GM12864 (cell line): ENCODE data around the gene STK10.

Source experiments
- DNase-seq: peaks from one replicate; pipeline ENCODE4 v3.0.0-alpha.2; 2011; ENCODE audit warnings: low read depth
- H3K4me3 ChIP-seq: 2 replicates; pipeline ENCODE4 v1.5.1; 2011; ENCODE audit warnings: mild to moderate bottlenecking, low read depth, low read length, control low read depth
- TF ChIP-seq, protein P1 (sequence below): IDR thresholded peaks from 2 replicates; pipeline ENCODE4 v1.5.1; 2011; ENCODE audit warnings: low read depth, mild to moderate bottlenecking, moderate library complexity, low read length, control low read depth, inconsistent platforms; ENCODE audit errors: missing control alignments

STK10 gene

DNA sequence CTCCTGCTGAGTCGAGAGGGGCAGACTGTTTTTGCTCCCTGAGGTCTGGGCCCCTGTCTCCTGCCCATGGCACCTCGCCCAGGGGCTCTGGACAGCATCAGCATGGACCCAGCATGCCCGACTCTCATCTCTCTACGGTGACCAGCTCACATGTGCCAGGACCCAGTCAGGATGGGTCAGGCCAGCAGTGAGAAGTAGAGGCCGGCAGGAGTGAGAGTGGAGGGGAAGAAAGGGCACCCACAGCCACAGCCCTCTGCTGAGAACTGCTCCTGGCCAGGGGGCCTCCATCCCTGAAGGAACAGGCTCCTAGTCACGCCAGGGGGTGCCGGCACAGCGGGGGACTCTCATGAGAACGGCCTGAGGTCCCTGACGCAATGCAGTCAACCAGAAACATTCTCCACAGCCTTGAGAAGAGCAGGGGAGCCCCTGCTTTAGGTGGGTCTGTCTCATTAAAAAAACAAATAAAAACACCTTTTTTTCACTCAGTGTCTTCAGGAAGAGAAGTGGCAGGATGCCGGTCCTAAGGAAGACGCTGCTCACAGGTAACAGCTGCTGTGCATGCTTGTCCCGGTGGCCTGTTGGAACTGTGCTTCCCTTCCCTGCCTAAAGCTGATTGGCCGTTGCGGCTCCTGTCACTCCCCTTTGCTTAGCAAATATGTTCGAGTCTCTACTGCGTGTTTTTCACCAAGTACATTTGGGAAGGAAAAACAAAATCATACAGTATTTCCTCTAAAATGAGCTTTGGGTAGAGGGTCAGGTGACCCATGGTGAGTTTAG is 95.9 kb downstream of the STK10 start:
- TF ChIP-seq, protein P1, sequence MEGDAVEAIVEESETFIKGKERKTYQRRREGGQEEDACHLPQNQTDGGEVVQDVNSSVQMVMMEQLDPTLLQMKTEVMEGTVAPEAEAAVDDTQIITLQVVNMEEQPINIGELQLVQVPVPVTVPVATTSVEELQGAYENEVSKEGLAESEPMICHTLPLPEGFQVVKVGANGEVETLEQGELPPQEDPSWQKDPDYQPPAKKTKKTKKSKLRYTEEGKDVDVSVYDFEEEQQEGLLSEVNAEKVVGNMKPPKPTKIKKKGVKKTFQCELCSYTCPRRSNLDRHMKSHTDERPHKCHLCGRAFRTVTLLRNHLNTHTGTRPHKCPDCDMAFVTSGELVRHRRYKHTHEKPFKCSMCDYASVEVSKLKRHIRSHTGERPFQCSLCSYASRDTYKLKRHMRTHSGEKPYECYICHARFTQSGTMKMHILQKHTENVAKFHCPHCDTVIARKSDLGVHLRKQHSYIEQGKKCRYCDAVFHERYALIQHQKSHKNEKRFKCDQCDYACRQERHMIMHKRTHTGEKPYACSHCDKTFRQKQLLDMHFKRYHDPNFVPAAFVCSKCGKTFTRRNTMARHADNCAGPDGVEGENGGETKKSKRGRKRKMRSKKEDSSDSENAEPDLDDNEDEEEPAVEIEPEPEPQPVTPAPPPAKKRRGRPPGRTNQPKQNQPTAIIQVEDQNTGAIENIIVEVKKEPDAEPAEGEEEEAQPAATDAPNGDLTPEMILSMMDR, result no peak

DNA sequence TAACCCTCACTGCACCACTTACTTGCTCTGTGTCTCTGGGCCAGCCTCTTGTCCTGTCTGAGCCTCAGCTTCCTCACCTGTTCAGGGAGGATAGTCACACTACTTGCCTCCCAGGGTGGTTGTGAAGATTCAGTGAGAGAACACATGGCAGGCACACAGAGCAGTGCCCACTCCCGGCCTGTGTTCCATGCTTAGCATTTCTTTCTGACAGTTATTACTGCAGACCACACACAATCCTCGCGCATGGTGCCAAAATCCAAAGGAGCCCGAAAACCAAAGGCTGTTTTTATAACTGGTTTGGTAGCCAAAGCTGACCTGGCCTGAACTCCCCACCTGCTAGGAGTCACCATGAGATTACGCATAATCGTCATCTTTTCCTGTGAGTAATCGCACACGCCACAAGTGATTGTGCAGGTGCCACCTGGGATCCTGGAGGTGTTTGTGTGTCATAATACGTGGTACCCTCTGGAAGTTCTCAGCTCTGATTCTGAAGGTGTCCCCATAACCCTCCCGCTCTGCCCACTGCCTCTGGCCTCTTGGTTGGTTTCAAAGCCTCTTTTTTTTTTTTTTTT is 97.0 kb downstream of the STK10 start:
- TF ChIP-seq, protein P1, result no peak
- no peak overlapping the region for H3K4me3 ChIP-seq
- no peak for DNase-seq

More for the DNA sequence above, 95.9 kb downstream of the STK10 start:
- no peak for DNase-seq
- H3K4me3 ChIP-seq, result no peak overlapping the region

DNA sequence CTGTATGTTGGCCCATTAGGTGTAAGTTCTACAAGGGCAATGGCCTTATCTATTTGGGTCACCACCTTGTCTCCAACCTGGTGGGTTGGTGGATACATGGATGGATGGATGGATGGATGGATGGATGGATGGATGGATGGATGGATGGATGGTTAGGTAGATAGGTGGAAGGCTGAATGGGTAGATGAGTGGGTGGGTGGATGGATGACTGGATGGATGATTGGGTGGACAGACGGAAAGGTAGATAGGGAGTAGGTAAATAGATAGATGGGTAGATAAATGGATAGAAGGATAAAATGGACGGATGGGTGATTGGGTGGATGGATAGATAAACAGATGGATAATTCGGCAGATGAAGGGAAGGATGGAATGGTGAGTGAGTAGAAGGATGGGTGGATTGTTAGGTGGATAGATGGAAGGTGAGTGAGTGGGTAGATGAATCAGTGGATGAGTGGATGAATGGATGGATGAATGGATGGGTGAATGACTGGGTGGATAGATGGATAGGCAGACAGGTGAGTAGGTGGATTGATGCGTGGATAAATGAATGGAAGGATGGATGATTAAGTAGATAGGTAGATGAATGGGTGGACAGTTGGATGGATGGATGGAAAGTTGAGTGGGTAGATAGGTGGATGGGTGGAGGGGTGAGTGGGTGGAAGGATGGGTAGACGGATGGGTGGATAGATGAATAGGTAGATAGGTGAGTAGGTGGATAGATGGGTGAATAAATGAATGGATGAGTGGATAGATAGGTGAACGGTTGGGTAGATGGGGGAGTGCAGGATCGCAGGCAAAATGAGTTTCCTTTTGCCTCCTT is 98.5 kb downstream of the STK10 start:
- TF ChIP-seq, protein P1, result no peak
- DNase-seq, result no peak
- no peak overlapping the region for H3K4me3 ChIP-seq

DNA sequence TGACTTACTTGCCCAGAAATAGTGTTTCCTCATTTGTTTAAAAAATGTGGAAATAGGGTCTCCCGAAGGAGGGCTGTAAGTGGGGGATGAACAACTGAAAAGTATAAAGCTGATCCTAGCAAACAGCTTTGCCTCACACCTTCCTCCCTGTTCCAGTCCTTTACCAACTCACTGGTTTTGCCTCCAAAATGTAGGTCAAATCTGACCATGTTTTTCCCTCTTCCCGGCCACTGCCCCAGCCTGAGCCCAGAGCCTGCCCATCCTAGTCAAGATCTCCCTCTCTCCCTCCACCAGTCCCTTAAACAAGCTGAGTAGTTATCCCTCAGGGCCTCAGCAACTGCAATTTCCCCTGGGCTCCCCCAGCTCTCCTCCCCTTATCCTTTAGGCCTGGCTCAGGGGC is 99.2 kb downstream of the STK10 start:
- DNase-seq, result no peak
- H3K4me3 ChIP-seq, result no peak overlapping the region
- TF ChIP-seq, protein P1, result no peak

DNA sequence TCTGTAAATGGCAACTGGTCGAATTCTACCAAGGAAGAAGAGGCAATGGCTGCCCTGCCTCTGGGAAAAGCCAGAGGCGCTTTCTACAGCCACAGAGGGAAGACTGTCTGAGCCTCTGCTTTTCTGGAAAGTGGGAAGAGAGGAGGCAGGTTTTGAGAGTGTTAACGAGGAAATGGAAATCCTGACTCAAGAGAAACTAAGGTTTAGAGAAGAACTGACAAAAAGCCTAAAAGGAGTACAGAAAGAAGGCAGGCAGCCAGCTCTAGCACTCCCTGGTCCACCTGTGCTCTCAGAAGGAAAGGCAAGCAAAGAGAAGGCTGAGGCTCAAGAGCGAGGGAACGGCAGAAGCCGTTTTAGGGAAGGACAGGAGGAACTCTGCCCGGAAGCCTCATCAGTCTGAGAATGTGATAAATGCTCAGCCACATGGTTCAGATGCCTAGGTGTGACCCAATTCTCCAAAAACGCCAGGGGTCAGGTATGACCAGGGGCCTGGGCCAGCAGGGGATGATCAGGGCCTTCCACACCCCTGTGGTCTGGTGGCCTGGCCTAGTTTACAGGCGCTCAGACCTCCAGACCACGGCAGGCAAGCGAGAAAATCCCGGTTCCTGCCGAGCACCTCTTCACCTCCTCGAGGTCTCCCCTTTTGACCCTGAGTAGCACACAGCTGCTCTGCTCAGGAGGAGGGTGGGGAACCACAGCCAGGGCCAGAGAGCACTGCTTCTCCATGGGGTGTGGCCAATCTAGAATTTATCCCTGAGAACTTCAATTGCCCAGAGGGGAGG is 101.6 kb downstream of the STK10 start:
- no peak for DNase-seq
- TF ChIP-seq, protein P1, result no peak
- no peak overlapping the region for H3K4me3 ChIP-seq

DNA sequence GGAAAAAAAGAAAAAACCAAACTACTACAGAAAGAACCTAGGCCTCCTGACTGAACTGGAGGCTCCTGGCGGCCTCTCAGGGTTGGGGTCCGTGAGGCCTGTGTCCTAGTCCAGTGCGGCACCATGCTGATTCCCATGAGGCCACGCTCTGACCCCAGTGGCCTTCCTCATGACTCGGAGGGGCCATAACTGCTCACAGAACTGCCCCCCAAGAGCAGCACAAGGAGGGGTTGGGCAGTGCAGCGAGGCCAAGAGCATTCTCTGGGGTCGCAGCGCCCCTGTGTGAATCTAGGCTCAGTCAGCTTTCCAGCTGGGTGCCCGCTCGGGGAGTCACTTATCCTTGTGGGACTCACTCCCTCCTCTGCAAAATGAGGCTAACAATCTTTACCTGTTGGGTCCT is 102.3 kb downstream of the STK10 start:
- DNase-seq, result no peak
- no peak overlapping the region for H3K4me3 ChIP-seq
- TF ChIP-seq, protein P1, result no peak
